ENCODE measurements around the gene ZFYVE28. TPM values are rescaled to one million over a fixed set of nuclear protein-coding genes. Genes with fewer than 3 reads are reported as not detected.

ZFYVE28 gene
- total RNA-seq, 1 donor from 2014 or later = 5.9 TPM

DNA sequence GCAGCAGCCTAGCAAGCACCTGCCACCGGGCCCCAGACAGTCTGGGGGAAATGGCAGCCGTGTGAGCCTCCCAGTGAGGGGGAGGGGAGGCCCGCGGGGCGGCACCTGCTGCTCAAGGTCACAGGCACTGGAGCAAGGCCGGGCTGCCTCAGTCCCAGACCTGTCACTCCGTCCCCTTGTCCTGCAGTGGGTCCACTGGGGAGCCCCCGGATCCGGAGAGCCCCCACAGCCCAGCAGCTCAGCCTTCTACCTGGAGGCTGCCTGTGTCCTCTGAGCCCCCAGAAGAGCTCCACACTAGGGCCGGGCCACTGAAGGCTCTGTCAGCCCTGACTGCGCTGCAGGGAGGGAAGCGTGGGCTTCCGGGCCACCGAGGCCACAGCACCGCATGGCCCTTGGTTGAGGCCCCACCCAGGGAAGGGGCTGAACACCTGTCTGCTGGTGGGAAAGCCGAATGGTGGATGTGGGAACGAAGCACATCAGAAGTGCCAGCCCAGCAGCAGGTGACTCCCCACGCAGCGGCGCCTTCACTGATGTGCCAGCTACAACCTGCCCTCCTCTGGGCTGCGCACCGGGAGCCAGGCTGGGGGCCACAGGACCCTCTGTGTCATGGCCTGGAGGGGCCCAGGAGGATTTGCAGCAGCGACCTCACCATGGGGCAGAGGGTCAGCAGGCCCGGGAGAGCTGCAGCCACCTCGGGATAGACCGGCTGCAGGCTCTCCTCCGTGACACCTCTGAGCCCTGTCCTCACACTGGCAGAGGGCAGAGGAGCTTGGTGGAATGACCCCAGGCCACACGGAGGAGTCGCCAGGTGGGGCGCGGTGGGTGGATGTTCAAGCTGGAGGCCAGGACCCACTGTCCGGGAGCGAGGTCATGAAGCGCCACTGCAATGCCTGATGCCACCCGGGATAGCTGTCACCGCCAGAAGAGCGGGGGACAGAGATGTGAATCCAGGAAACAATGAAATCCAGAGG, 121.5 kb downstream of the ZFYVE28 start:
- DNase-seq (peak; percentile 12), ATAC-seq (ENCODE audit: low read depth) (no peak)
- peaks cover 16% of the 10 kb centered on the region for H3K4me1 Mint-ChIP-seq
- H3K27ac Mint-ChIP-seq = no peak overlapping the region
- H3K36me3 Mint-ChIP-seq (ENCODE audit: low read depth) = no peaks in the 10 kb centered on the region
- intact Hi-C loops (cut with micrococcal nuclease) = loop anchor here (5.0 kb wide), 1 partner anchor 35 kb away; the partner anchor contains the start of gene MXD4
- TF ChIP-seq CTCF (IDR thresholded peaks at IDR 0.05) = no peak
- ChIA-PET CTCF (no interaction called here), POLR2A (interaction anchor here (1.3 kb wide), 2 partner anchors 15 to 24 kb away, joined by 4 to 6 read pairs; no protein-coding TSS in a partner anchor)
- H3K9me3 Mint-ChIP-seq = no peaks in the 10 kb centered on the region
- no peak overlapping the region for H3K4me3 Mint-ChIP-seq
- no peaks in the 10 kb centered on the region for H3K27me3 Mint-ChIP-seq

DNA sequence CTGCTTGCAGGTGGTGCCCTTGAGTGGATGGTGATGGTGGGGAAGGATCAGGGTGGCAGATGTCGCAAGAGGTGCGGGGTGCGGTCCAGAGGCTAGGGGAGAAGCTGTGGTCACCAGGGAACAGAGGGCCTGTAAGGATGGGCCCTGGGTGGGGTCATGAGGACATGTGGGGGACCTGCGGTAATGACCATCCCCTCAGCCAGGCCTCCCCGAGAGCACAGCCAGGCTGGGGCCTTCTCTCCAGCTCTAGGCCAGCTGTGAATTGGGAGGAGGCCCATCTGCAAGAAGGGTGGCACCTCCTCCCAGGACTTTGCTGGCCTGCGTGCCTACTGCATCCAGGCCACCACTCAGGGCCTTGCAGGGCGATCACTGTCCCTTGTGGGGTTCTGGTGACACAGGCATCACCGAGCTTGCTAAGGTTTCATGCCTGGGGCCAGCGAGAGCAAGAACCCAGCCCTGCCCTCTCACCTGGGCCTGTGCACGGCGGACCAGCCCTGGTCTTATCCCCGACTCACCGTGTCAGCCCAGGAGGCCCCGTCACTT, 122.5 kb downstream of the ZFYVE28 start:
- Mint-ChIP-seq H3K27ac (no peak overlapping the region), H3K27me3 (no peaks in the 10 kb centered on the region), H3K4me3 (no peak overlapping the region), H3K36me3 (ENCODE audit: low read depth) (no peaks in the 10 kb centered on the region), H3K9me3 (no peaks in the 10 kb centered on the region), H3K4me1 (peaks cover 21% of the 10 kb centered on the region)
- DNase-seq = peak; percentile 9
- intact Hi-C loops (cut with micrococcal nuclease) = loop anchor here (5.0 kb wide), 1 partner anchor 34 kb away; the partner anchor contains the start of gene MXD4
- ChIA-PET CTCF (no interaction called here), POLR2A (no interaction called here)
- no peak for ATAC-seq (ENCODE audit: low read depth)
- no peak for TF ChIP-seq CTCF (IDR thresholded peaks at IDR 0.05)

DNA sequence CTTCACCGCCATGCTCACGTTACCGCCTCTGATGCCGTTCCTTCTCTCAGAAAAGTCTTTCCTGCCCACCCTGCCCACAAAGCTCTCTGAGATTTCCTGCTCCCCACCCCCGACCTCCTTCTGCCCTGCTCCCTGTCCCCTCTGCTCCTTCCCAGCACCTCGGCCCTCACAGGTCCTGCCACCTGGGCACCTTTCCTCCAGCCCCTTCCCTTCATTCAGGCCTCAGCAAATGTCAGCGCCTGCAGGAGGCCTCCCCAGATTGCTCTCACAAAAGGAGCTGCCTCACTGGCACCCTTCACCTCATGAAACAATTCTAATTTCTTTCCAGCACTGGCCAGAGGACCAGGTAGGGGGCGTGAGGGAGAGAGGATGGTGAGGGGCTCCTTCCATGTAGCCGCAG, 122.9 kb downstream of the ZFYVE28 start:
- Mint-ChIP-seq H3K4me1 (peaks cover 25% of the 10 kb centered on the region), H3K9me3 (no peaks in the 10 kb centered on the region), H3K27ac (no peak overlapping the region), H3K36me3 (ENCODE audit: low read depth) (no peaks in the 10 kb centered on the region), H3K4me3 (no peak overlapping the region), H3K27me3 (no peaks in the 10 kb centered on the region)
- DNase-seq = peak; percentile 11
- intact Hi-C loops (cut with micrococcal nuclease) = loop anchor here (5.0 kb wide), 1 partner anchor 33 kb away; the partner anchor contains the start of gene MXD4
- no peak for TF ChIP-seq CTCF (IDR thresholded peaks at IDR 0.05)
- no peak for ATAC-seq (ENCODE audit: low read depth)
- ChIA-PET CTCF (no interaction called here), POLR2A (no interaction called here)

- Mint-ChIP-seq H3K9me3 (no peaks in the 10 kb centered on the region), H3K4me3 (no peak overlapping the region), H3K27me3 (no peaks in the 10 kb centered on the region), H3K36me3 (ENCODE audit: low read depth) (no peaks in the 10 kb centered on the region), H3K27ac (no peak overlapping the region), H3K4me1 (peaks cover 23% of the 10 kb centered on the region)
- intact Hi-C loops (cut with micrococcal nuclease) = no loop called here
- ChIA-PET POLR2A (interaction anchor here (0.7 to 1.1 kb wide), 4 partner anchors 9 to 111 kb away, joined by 3 to 5 read pairs (median 3); no protein-coding TSS in a partner anchor), CTCF (no interaction called here)
- DNase-seq (no peak), ATAC-seq (ENCODE audit: low read depth) (no peak)
- TF ChIP-seq CTCF (IDR thresholded peaks at IDR 0.05) = no peak
Measured at GRCh38 chr4:2292646-2293108, 125.8 kb downstream of the ZFYVE28 start.

Measured in activated B cell treated with CpG ODN at 0.5 μM for 24 hours (primary cell).